MM.1S (cell line): ENCODE data around the gene VPS13A.

Experiments
- EZH2 ChIP-seq: fragments of 300-600 bp; sonication (generic); optimal IDR thresholded peaks from 2 replicates; pipeline ENCODE3; 2017; ENCODE audit warnings: low read depth, mild to moderate bottlenecking, antibody characterized with exemption, low read length, mixed read lengths
- TF ChIP-seq, protein P1 (sequence below): fragments of 300-600 bp; sonication (generic); IDR thresholded peaks from 2 replicates; pipeline ENCODE4 v1.5.1; 2016; ENCODE audit warnings: antibody characterized with exemption, low read length, mixed read lengths

GRCh38 chr9:77131399-77131798, 45.9 kb upstream of the VPS13A start:
- TF ChIP-seq, protein P1, sequence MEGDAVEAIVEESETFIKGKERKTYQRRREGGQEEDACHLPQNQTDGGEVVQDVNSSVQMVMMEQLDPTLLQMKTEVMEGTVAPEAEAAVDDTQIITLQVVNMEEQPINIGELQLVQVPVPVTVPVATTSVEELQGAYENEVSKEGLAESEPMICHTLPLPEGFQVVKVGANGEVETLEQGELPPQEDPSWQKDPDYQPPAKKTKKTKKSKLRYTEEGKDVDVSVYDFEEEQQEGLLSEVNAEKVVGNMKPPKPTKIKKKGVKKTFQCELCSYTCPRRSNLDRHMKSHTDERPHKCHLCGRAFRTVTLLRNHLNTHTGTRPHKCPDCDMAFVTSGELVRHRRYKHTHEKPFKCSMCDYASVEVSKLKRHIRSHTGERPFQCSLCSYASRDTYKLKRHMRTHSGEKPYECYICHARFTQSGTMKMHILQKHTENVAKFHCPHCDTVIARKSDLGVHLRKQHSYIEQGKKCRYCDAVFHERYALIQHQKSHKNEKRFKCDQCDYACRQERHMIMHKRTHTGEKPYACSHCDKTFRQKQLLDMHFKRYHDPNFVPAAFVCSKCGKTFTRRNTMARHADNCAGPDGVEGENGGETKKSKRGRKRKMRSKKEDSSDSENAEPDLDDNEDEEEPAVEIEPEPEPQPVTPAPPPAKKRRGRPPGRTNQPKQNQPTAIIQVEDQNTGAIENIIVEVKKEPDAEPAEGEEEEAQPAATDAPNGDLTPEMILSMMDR, result no peak
- TF ChIP-seq EZH2, result no peak
